ENCODE measurements around the gene CWC27. TPM values are rescaled to one million over a fixed set of nuclear protein-coding genes. Genes with fewer than 3 reads are reported as not detected.

The CWC27 gene
- polyA plus RNA-seq, 1 of the 3 experiments (the other 2 are of a cell fraction) = 6.6 TPM

DNA sequence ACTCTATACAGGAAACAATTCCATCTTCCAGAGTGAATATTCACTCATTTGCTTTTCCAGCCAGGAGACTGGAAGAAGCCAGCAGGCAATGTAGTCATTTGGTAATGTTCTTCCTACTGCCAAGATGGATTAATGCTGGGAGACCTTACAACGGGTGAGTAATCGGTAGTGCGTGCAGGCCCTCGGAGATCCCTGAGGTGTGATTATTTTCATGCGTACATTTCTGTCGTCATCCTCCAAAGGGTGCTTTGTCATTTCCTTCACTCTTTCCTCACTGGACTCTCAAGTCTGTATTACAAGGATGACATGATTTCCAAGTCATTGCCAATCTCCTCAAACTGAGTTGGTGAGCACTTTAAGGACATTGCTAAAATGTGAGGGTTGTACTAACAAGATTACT is 263.5 kb downstream of the CWC27 start:
- H3F3A ChIP-seq (replicated peaks; ENCODE audit: insufficient read depth) = peaks cover 16% of the 10 kb centered on the region
- no peak for DNase-seq
- no peak for TF ChIP-seq SIN3A (IDR thresholded peaks at IDR 0.05; ENCODE audit: borderline replicate concordance, low read depth, low read length)
- TF ChIP-seq, protein P1, sequence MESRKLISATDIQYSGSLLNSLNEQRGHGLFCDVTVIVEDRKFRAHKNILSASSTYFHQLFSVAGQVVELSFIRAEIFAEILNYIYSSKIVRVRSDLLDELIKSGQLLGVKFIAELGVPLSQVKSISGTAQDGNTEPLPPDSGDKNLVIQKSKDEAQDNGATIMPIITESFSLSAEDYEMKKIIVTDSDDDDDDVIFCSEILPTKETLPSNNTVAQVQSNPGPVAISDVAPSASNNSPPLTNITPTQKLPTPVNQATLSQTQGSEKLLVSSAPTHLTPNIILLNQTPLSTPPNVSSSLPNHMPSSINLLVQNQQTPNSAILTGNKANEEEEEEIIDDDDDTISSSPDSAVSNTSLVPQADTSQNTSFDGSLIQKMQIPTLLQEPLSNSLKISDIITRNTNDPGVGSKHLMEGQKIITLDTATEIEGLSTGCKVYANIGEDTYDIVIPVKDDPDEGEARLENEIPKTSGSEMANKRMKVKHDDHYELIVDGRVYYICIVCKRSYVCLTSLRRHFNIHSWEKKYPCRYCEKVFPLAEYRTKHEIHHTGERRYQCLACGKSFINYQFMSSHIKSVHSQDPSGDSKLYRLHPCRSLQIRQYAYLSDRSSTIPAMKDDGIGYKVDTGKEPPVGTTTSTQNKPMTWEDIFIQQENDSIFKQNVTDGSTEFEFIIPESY (IDR thresholded peaks at IDR 0.05; ENCODE audit: borderline replicate concordance, low read depth) = no peak
- peaks cover 11 to 12% of the 10 kb centered on the region in 2 experiments for H3K4me1 ChIP-seq (ENCODE audit: control insufficient read depth in 1 of 2, insufficient read depth in 2 of 2, low read depth in 1 of 2, low read length in 1 of 2)
- no peaks in the 10 kb centered on the region for H3K9me3 ChIP-seq
- H3K9ac ChIP-seq = no peak overlapping the region
- H3K4me3 ChIP-seq (ENCODE audit: low read depth in 2 of 2, low read length in 1 of 2) = no peak overlapping the region
- H3K27me3 ChIP-seq (ENCODE audit: insufficient read depth) = no peaks in the 10 kb centered on the region
- no peaks in the 10 kb centered on the region for H3K9me2 ChIP-seq
- ChIA-PET CTCF (interaction anchor here (0.6 to 0.9 kb wide), 3 partner anchors 9 to 68 kb away, joined by 3 to 4 read pairs (median 3); no protein-coding TSS in a partner anchor), POLR2A (no interaction called here)
- no peaks in the 10 kb centered on the region for H4K20me1 ChIP-seq (ENCODE audit: insufficient read depth)
- no peak overlapping the region for H3K27ac ChIP-seq (ENCODE audit: low read depth in 2 of 2, low read length in 1 of 2)
- 89% methylated on average over 6 of the region's 6 CpGs for WGBS (ENCODE audit: low lambda C conversion rate)
- H3K79me2 ChIP-seq (ENCODE audit: insufficient read depth) = no peaks in the 10 kb centered on the region
- no peak overlapping the region for H2AFZ ChIP-seq (ENCODE audit: low read depth)
- no peak overlapping the region for H3K4me2 ChIP-seq
- no peaks in the 10 kb centered on the region for H3K36me3 ChIP-seq (replicated peaks in 1 of 2; ENCODE audit: control insufficient read depth in 1 of 2, insufficient read depth in 2 of 2, low read length in 1 of 2)

DNA sequence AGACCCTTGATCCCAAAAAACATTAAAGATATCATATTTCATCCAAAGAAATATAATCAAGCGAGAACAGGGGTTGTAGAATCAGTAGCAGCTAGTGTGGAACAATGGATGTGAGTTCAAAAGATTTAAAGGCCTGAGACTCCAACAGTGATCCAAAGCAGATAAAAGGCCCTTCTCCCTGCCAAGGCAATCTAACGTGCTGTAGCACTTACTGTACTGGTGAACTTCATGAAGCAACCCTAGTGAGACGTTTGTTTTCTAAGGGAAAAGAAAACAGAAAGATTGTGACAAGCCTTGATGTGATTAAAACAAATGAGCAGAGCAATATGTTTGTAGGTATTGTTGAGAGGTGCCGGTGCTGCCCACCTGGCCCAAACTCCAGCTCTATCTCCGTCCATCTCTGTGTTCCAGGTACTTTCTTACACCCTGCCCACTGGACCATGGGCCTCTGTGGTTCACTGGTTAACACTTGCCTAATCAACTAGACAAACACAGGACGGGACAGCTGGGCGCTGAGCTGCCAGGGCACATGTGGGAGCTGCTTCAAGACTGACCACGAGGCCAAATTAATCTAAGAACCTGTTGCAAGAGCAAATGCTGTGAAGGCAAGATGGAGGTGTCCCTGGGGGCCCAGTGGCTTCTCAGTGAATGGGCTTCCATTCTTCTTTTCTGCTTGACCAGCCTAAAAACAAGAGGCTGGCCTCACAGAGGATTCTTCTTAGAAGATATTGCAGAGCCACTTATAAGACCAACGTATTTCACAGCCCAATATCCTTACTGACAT is 265.5 kb downstream of the CWC27 start:
- H3K4me3 ChIP-seq (ENCODE audit: low read depth in 2 of 2, low read length in 1 of 2) = no peak overlapping the region
- H3K4me2 ChIP-seq = no peak overlapping the region
- H3K27ac ChIP-seq (ENCODE audit: low read depth in 2 of 2, low read length in 1 of 2) = peak overlapping the region in 1 of 2 experiments; percentile 93; a peak in 1 of 4 replicates
- H3K9ac ChIP-seq = peak overlapping the region; percentile 78
- DNase-seq = no peak
- peaks cover 29% of the 10 kb centered on the region for H3F3A ChIP-seq (replicated peaks; ENCODE audit: insufficient read depth)
- WGBS (ENCODE audit: low lambda C conversion rate) = 97% methylated on average over 8 of the region's 9 CpGs
- H3K9me2 ChIP-seq = no peaks in the 10 kb centered on the region
- no peaks in the 10 kb centered on the region for H3K9me3 ChIP-seq
- H4K20me1 ChIP-seq (ENCODE audit: insufficient read depth) = no peaks in the 10 kb centered on the region
- H3K79me2 ChIP-seq (ENCODE audit: insufficient read depth) = no peaks in the 10 kb centered on the region
- peaks cover 9 to 12% of the 10 kb centered on the region in 2 experiments for H3K4me1 ChIP-seq (ENCODE audit: control insufficient read depth in 1 of 2, insufficient read depth in 2 of 2, low read depth in 1 of 2, low read length in 1 of 2)
- H2AFZ ChIP-seq (ENCODE audit: low read depth) = no peak overlapping the region
- CTCF ChIA-PET = interaction anchor here (0.6 kb wide), 1 partner anchor 64 kb away, joined by 3 read pairs; no protein-coding TSS in a partner anchor
- H3K36me3 ChIP-seq (replicated peaks in 1 of 2; ENCODE audit: control insufficient read depth in 1 of 2, insufficient read depth in 2 of 2, low read length in 1 of 2) = no peaks in the 10 kb centered on the region
- H3K27me3 ChIP-seq (ENCODE audit: insufficient read depth) = no peaks in the 10 kb centered on the region
- POLR2A ChIA-PET = no interaction called here
- TF ChIP-seq, protein P2, sequence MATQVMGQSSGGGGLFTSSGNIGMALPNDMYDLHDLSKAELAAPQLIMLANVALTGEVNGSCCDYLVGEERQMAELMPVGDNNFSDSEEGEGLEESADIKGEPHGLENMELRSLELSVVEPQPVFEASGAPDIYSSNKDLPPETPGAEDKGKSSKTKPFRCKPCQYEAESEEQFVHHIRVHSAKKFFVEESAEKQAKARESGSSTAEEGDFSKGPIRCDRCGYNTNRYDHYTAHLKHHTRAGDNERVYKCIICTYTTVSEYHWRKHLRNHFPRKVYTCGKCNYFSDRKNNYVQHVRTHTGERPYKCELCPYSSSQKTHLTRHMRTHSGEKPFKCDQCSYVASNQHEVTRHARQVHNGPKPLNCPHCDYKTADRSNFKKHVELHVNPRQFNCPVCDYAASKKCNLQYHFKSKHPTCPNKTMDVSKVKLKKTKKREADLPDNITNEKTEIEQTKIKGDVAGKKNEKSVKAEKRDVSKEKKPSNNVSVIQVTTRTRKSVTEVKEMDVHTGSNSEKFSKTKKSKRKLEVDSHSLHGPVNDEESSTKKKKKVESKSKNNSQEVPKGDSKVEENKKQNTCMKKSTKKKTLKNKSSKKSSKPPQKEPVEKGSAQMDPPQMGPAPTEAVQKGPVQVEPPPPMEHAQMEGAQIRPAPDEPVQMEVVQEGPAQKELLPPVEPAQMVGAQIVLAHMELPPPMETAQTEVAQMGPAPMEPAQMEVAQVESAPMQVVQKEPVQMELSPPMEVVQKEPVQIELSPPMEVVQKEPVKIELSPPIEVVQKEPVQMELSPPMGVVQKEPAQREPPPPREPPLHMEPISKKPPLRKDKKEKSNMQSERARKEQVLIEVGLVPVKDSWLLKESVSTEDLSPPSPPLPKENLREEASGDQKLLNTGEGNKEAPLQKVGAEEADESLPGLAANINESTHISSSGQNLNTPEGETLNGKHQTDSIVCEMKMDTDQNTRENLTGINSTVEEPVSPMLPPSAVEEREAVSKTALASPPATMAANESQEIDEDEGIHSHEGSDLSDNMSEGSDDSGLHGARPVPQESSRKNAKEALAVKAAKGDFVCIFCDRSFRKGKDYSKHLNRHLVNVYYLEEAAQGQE (IDR thresholded peaks at IDR 0.05; ENCODE audit: low read depth, low read length) = no peak
- TF ChIP-seq POLR2AphosphoS5 (IDR thresholded peaks at IDR 0.05; ENCODE audit: low read depth, low read length) (no peak), YY1 (IDR thresholded peaks at IDR 0.05; ENCODE audit: low read depth) (no peak), RCOR1 (IDR thresholded peaks at IDR 0.05; ENCODE audit: low read length) (no peak), CHD2 (IDR thresholded peaks at IDR 0.05; ENCODE audit: low read length, partially characterized antibody) (no peak), FOXM1 (IDR thresholded peaks at IDR 0.05; ENCODE audit: low read depth) (no peak), GATA2 (CRISPR knock-in tag; IDR thresholded peaks at IDR 0.05) (no peak), SMC3 (IDR thresholded peaks at IDR 0.05; ENCODE audit: low read depth, low read length) (no peak), TCF12 (IDR thresholded peaks at IDR 0.05) (no peak), EP300 (IDR thresholded peaks at IDR 0.05; ENCODE audit: borderline replicate concordance in 1 of 2, low read depth in 1 of 2, low read length in 1 of 2) (no peak), ELF1 (IDR thresholded peaks at IDR 0.05) (no peak), NRF1 (IDR thresholded peaks at IDR 0.05; ENCODE audit: low read depth, low read length) (no peak)
- TF ChIP-seq, protein P3, sequence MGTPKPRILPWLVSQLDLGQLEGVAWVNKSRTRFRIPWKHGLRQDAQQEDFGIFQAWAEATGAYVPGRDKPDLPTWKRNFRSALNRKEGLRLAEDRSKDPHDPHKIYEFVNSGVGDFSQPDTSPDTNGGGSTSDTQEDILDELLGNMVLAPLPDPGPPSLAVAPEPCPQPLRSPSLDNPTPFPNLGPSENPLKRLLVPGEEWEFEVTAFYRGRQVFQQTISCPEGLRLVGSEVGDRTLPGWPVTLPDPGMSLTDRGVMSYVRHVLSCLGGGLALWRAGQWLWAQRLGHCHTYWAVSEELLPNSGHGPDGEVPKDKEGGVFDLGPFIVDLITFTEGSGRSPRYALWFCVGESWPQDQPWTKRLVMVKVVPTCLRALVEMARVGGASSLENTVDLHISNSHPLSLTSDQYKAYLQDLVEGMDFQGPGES (IDR thresholded peaks at IDR 0.05; ENCODE audit: low read depth, low read length) = no peak
- TF ChIP-seq, protein P4, sequence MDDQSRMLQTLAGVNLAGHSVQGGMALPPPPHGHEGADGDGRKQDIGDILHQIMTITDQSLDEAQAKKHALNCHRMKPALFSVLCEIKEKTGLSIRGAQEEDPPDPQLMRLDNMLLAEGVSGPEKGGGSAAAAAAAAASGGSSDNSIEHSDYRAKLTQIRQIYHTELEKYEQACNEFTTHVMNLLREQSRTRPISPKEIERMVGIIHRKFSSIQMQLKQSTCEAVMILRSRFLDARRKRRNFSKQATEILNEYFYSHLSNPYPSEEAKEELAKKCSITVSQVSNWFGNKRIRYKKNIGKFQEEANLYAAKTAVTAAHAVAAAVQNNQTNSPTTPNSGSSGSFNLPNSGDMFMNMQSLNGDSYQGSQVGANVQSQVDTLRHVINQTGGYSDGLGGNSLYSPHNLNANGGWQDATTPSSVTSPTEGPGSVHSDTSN (IDR thresholded peaks at IDR 0.05) = no peak
- TF ChIP-seq, protein P5, sequence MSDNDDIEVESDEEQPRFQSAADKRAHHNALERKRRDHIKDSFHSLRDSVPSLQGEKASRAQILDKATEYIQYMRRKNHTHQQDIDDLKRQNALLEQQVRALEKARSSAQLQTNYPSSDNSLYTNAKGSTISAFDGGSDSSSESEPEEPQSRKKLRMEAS (IDR thresholded peaks at IDR 0.05; ENCODE audit: low read depth) = no peak

Data from SK-N-SH (cell line).